ENCODE results near the gene ABCA2.
"Not testable (repeated sequence)": the region's sequence is repeated elsewhere in the genome, so short reads cannot be mapped to it uniquely, and the experiment has no call there.

ABCA2 gene

GRCh38 chr9:137035507-137035834, 7.4 kb upstream of the ABCA2 start:
- H3K14ac ChIP-seq (ENCODE audit: low read length), result no peak overlapping the region
- DNase-seq, result no peak
- no peak overlapping the region for H2BK12ac ChIP-seq (ENCODE audit: low read length)
- no peak overlapping the region for H3K4me2 ChIP-seq (ENCODE audit: low read length)
- H3K9ac ChIP-seq (ENCODE audit: low read length), result no peak overlapping the region
- no peaks in the 10 kb centered on the region for H3K79me1 ChIP-seq (ENCODE audit: low read length)
- H2BK5ac ChIP-seq (ENCODE audit: low read depth, low read length, poor library complexity), result no peak overlapping the region
- no peak overlapping the region for H2AFZ ChIP-seq (ENCODE audit: insufficient read depth, low read length, poor library complexity)
- no peak overlapping the region for H3K27ac ChIP-seq (ENCODE audit: low read depth, low read length)
- WGBS (ENCODE audit: extremely low coverage, insufficient coverage, insufficient read length), result no CpG with 5 or more reads among the region's 9 CpGs
- H3K23ac ChIP-seq (ENCODE audit: low read length), result no peak overlapping the region
- H3K4me1 ChIP-seq (ENCODE audit: control insufficient read depth in 1 of 2, insufficient read depth in 2 of 2, low read length in 2 of 2), result no peaks in the 10 kb centered on the region
- no peaks in the 10 kb centered on the region for H3K36me3 ChIP-seq (ENCODE audit: control insufficient read depth in 1 of 2, insufficient read depth in 2 of 2, low read length in 2 of 2)
- peaks cover 3% of the 10 kb centered on the region for H3K9me3 ChIP-seq (ENCODE audit: insufficient read depth, low read depth, low read length)
- no peaks in the 10 kb centered on the region for H3K79me2 ChIP-seq (ENCODE audit: control insufficient read depth, insufficient read depth, low read length, poor library complexity)
- no peak overlapping the region for H2BK120ac ChIP-seq (ENCODE audit: insufficient read depth, low read length, poor library complexity)
- no peaks in the 10 kb centered on the region for H3K27me3 ChIP-seq (ENCODE audit: insufficient read depth, low read length)
- H4K8ac ChIP-seq (ENCODE audit: low read depth, low read length), result no peak overlapping the region
- no peak overlapping the region for H2AK5ac ChIP-seq (ENCODE audit: low read length)
- no peak overlapping the region for H3K4me3 ChIP-seq (ENCODE audit: low read depth, low read length)
- H4K12ac ChIP-seq (ENCODE audit: low read depth, low read length), result no peak overlapping the region
- no peak overlapping the region for H3K4ac ChIP-seq (ENCODE audit: low read depth, low read length)
- no peak overlapping the region for H4K91ac ChIP-seq (ENCODE audit: low read depth, low read length)
- H3K18ac ChIP-seq (ENCODE audit: low read length), result no peak overlapping the region

- peak; percentile 74 to 91 for DNase-seq
- Histone ChIP-seq H3K27me3 (ENCODE audit: insufficient read depth, low read length) (no peaks in the 10 kb centered on the region), H3K4ac (ENCODE audit: low read depth, low read length) (no peak overlapping the region), H4K91ac (ENCODE audit: low read depth, low read length) (no peak overlapping the region), H3K18ac (ENCODE audit: low read length) (no peak overlapping the region), H3K79me2 (ENCODE audit: control insufficient read depth, insufficient read depth, low read length, poor library complexity) (no peaks in the 10 kb centered on the region), H3K4me3 (ENCODE audit: low read depth, low read length) (no peak overlapping the region), H2BK120ac (ENCODE audit: insufficient read depth, low read length, poor library complexity) (no peak overlapping the region), H3K79me1 (ENCODE audit: low read length) (no peaks in the 10 kb centered on the region), H2BK5ac (ENCODE audit: low read depth, low read length, poor library complexity) (no peak overlapping the region), H2AFZ (ENCODE audit: insufficient read depth, low read length, poor library complexity) (no peak overlapping the region), H3K9me3 (ENCODE audit: insufficient read depth, low read depth, low read length) (peaks cover 3% of the 10 kb centered on the region), H2BK12ac (ENCODE audit: low read length) (no peak overlapping the region), H2AK5ac (ENCODE audit: low read length) (no peak overlapping the region), H3K27ac (ENCODE audit: low read depth, low read length) (no peak overlapping the region), H3K4me1 (ENCODE audit: control insufficient read depth in 1 of 2, insufficient read depth in 2 of 2, low read length in 2 of 2) (no peaks in the 10 kb centered on the region), H3K9ac (ENCODE audit: low read length) (no peak overlapping the region), H4K8ac (ENCODE audit: low read depth, low read length) (no peak overlapping the region), H3K36me3 (ENCODE audit: control insufficient read depth in 1 of 2, insufficient read depth in 2 of 2, low read length in 2 of 2) (no peaks in the 10 kb centered on the region), H3K4me2 (ENCODE audit: low read length) (no peak overlapping the region), H4K12ac (ENCODE audit: low read depth, low read length) (no peak overlapping the region), H3K14ac (ENCODE audit: low read length) (no peak overlapping the region), H3K23ac (ENCODE audit: low read length) (no peak overlapping the region)
- no CpG with 5 or more reads among the region's 24 CpGs for WGBS (ENCODE audit: extremely low coverage, insufficient coverage, insufficient read length)
Observed at GRCh38 chr9:137034709-137035506, 6.9 kb upstream of the ABCA2 start.

GRCh38 chr9:137034039-137034708, 6.1 kb upstream of the ABCA2 start:
- Histone ChIP-seq H2AK5ac (ENCODE audit: low read length) (no peak overlapping the region), H4K91ac (ENCODE audit: low read depth, low read length) (no peak overlapping the region), H2BK120ac (ENCODE audit: insufficient read depth, low read length, poor library complexity) (no peak overlapping the region), H3K14ac (ENCODE audit: low read length) (no peak overlapping the region), H3K79me2 (ENCODE audit: control insufficient read depth, insufficient read depth, low read length, poor library complexity) (no peaks in the 10 kb centered on the region), H3K27ac (ENCODE audit: low read depth, low read length) (no peak overlapping the region), H2BK12ac (ENCODE audit: low read length) (no peak overlapping the region), H3K4me2 (ENCODE audit: low read length) (no peak overlapping the region), H2AFZ (ENCODE audit: insufficient read depth, low read length, poor library complexity) (no peak overlapping the region), H3K27me3 (ENCODE audit: insufficient read depth, low read length) (no peaks in the 10 kb centered on the region), H4K12ac (ENCODE audit: low read depth, low read length) (no peak overlapping the region), H3K23ac (ENCODE audit: low read length) (no peak overlapping the region), H2BK5ac (ENCODE audit: low read depth, low read length, poor library complexity) (no peak overlapping the region), H3K9ac (ENCODE audit: low read length) (no peak overlapping the region), H3K36me3 (ENCODE audit: control insufficient read depth in 1 of 2, insufficient read depth in 2 of 2, low read length in 2 of 2) (no peaks in the 10 kb centered on the region), H3K79me1 (ENCODE audit: low read length) (no peaks in the 10 kb centered on the region), H3K4ac (ENCODE audit: low read depth, low read length) (no peak overlapping the region), H3K4me3 (ENCODE audit: low read depth, low read length) (no peak overlapping the region), H3K4me1 (ENCODE audit: control insufficient read depth in 1 of 2, insufficient read depth in 2 of 2, low read length in 2 of 2) (peaks cover 0 to 1% of the 10 kb centered on the region in 2 experiments), H4K8ac (ENCODE audit: low read depth, low read length) (no peak overlapping the region), H3K9me3 (ENCODE audit: insufficient read depth, low read depth, low read length) (peaks cover 3% of the 10 kb centered on the region), H3K18ac (ENCODE audit: low read length) (no peak overlapping the region)
- DNase-seq, result no peak
- WGBS (ENCODE audit: extremely low coverage, insufficient coverage, insufficient read length), result no CpG with 5 or more reads among the region's 15 CpGs

GRCh38 chr9:137033481-137033880, 5.4 kb upstream of the ABCA2 start:
- H3K36me3 ChIP-seq (ENCODE audit: control insufficient read depth in 1 of 2, insufficient read depth in 2 of 2, low read length in 2 of 2); H3K4ac ChIP-seq (ENCODE audit: low read depth, low read length); H3K9me3 ChIP-seq (ENCODE audit: insufficient read depth, low read depth, low read length); H3K9ac ChIP-seq (ENCODE audit: low read length); H3K14ac ChIP-seq (ENCODE audit: low read length); H3K23ac ChIP-seq (ENCODE audit: low read length); H3K27ac ChIP-seq (ENCODE audit: low read depth, low read length); H3K4me3 ChIP-seq (ENCODE audit: low read depth, low read length); H2BK12ac ChIP-seq (ENCODE audit: low read length); H3K79me1 ChIP-seq (ENCODE audit: low read length); H2AK5ac ChIP-seq (ENCODE audit: low read length); H2BK5ac ChIP-seq (ENCODE audit: low read depth, low read length, poor library complexity); H4K12ac ChIP-seq (ENCODE audit: low read depth, low read length); H3K79me2 ChIP-seq (ENCODE audit: control insufficient read depth, insufficient read depth, low read length, poor library complexity); H3K18ac ChIP-seq (ENCODE audit: low read length); DNase-seq; H2AFZ ChIP-seq (ENCODE audit: insufficient read depth, low read length, poor library complexity); H3K4me1 ChIP-seq (ENCODE audit: control insufficient read depth in 1 of 2, insufficient read depth in 2 of 2, low read length in 2 of 2); H2BK120ac ChIP-seq (ENCODE audit: insufficient read depth, low read length, poor library complexity); H3K4me2 ChIP-seq (ENCODE audit: low read length); H4K91ac ChIP-seq (ENCODE audit: low read depth, low read length); H3K27me3 ChIP-seq (ENCODE audit: insufficient read depth, low read length); H4K8ac ChIP-seq (ENCODE audit: low read depth, low read length): not testable (repeated sequence)
- WGBS (ENCODE audit: extremely low coverage, insufficient coverage, insufficient read length), result no CpG with 5 or more reads among the region's 5 CpGs
